ENCODE results near the gene LETM1. TPM values are rescaled to one million over a fixed set of nuclear protein-coding genes. Genes with fewer than 3 reads are reported as not detected.

LETM1 gene
- total RNA-seq, 2 donors from 2014 or later: 76.2 to 139 TPM

- Histone ChIP-seq H3K9ac (ENCODE audit: low read depth in 2 of 2, low read length in 2 of 2) (no peak overlapping the region), H3K9me3 (no peaks in the 10 kb centered on the region), H3K27ac (no peak overlapping the region), H3K4me1 (peaks cover 11% of the 10 kb centered on the region), H3K4me3 (no peak overlapping the region), H3K27me3 (peaks cover 29% of the 10 kb centered on the region), H3K36me3 (no peaks in the 10 kb centered on the region)
- DNase-seq: no peak
- TF ChIP-seq CTCF (IDR thresholded peaks at IDR 0.05): no peak
- intact Hi-C loops (cut with DNase I): no loop called here
Observed at GRCh38 chr4:1797861-1798579, 57.9 kb downstream of the LETM1 start.

GRCh38 chr4:1797298-1797860 is 58.6 kb downstream of the LETM1 start:
- intact Hi-C loops (cut with DNase I): no loop called here
- peaks cover 11% of the 10 kb centered on the region for H3K4me1 ChIP-seq
- no peak overlapping the region for H3K9ac ChIP-seq (ENCODE audit: low read depth in 2 of 2, low read length in 2 of 2)
- H3K36me3 ChIP-seq: no peaks in the 10 kb centered on the region
- no peaks in the 10 kb centered on the region for H3K9me3 ChIP-seq
- peaks cover 29% of the 10 kb centered on the region for H3K27me3 ChIP-seq
- H3K27ac ChIP-seq: no peak overlapping the region
- no peak for TF ChIP-seq CTCF (IDR thresholded peaks at IDR 0.05)
- H3K4me3 ChIP-seq: no peak overlapping the region
- DNase-seq: no peak

- H3K36me3 ChIP-seq: no peaks in the 10 kb centered on the region
- intact Hi-C loops (cut with DNase I): no loop called here
- H3K4me3 ChIP-seq: no peak overlapping the region
- H3K27me3 ChIP-seq: peaks cover 29% of the 10 kb centered on the region
- peak overlapping the region; percentile 51 for H3K27ac ChIP-seq
- H3K9ac ChIP-seq (ENCODE audit: low read depth in 2 of 2, low read length in 2 of 2): peak overlapping the region in 1 of 2 donors; percentile 79
- H3K9me3 ChIP-seq: no peaks in the 10 kb centered on the region
- TF ChIP-seq CTCF (IDR thresholded peaks at IDR 0.05): no peak
- DNase-seq: no peak
- H3K4me1 ChIP-seq: peaks cover 11% of the 10 kb centered on the region
Observed at GRCh38 chr4:1796486-1797204, 59.3 kb downstream of the LETM1 start.

GRCh38 chr4:1795299-1796195 is 60.4 kb downstream of the LETM1 start:
- Histone ChIP-seq H3K27me3 (peaks cover 29% of the 10 kb centered on the region), H3K9me3 (no peaks in the 10 kb centered on the region), H3K36me3 (no peaks in the 10 kb centered on the region), H3K4me1 (peaks cover 11% of the 10 kb centered on the region), H3K4me3 (peak overlapping the region; percentile 64), H3K9ac (ENCODE audit: low read depth in 2 of 2, low read length in 2 of 2) (peak overlapping the region; percentile 78 to 79), H3K27ac (peak overlapping the region; percentile 51)
- intact Hi-C loops (cut with DNase I): no loop called here
- no peak for TF ChIP-seq CTCF (IDR thresholded peaks at IDR 0.05)
- peak; percentile 78 for DNase-seq

GRCh38 chr4:1794809-1795298 is 61.1 kb downstream of the LETM1 start:
- no peaks in the 10 kb centered on the region for H3K9me3 ChIP-seq
- H3K36me3 ChIP-seq: no peaks in the 10 kb centered on the region
- TF ChIP-seq CTCF (IDR thresholded peaks at IDR 0.05): no peak
- peak overlapping the region; percentile 51 to 78 for H3K9ac ChIP-seq (ENCODE audit: low read depth in 2 of 2, low read length in 2 of 2)
- peak overlapping the region; percentile 64 for H3K4me3 ChIP-seq
- peaks cover 29% of the 10 kb centered on the region for H3K27me3 ChIP-seq
- H3K27ac ChIP-seq: peak overlapping the region; percentile 74
- intact Hi-C loops (cut with DNase I): no loop called here
- H3K4me1 ChIP-seq: peaks cover 11% of the 10 kb centered on the region
- no peak for DNase-seq

Data from colonic mucosa (tissue), 4 donors.